Ishikawa (cell line): ENCODE measurements around the gene PRDX2.

Experiments used
- CEBPB ChIP-seq: IDR thresholded peaks from 2 replicates; pipeline ENCODE4 v1.6.1; 2012
- CREB1 ChIP-seq: IDR thresholded peaks from 2 replicates; pipeline ENCODE4 v1.6.1; 2012; ENCODE audit warnings: low read depth
- EGR1 ChIP-seq: IDR thresholded peaks from 2 replicates; pipeline ENCODE4 v1.6.1; 2012
- EP300 ChIP-seq: IDR thresholded peaks from 2 replicates; pipeline ENCODE4 v1.6.1; 2012; ENCODE audit warnings: borderline replicate concordance
- FOXM1 ChIP-seq: IDR thresholded peaks from 2 replicates; pipeline ENCODE4 v1.6.1; 2012; ENCODE audit warnings: low read depth, borderline replicate concordance
- NFIC ChIP-seq: IDR thresholded peaks from 2 replicates; pipeline ENCODE4 v1.6.1; 2012
- RAD21 ChIP-seq: IDR thresholded peaks from 2 replicates; pipeline ENCODE4 v1.6.1; 2012; ENCODE audit warnings: low read depth
- TAF1 ChIP-seq: IDR thresholded peaks from 2 replicates; pipeline ENCODE4 v1.6.1; 2012; ENCODE audit warnings: low read depth, mild to moderate bottlenecking
- TCF12 ChIP-seq: IDR thresholded peaks from 2 replicates; pipeline ENCODE4 v1.6.1; 2012; ENCODE audit warnings: low read depth
- TEAD4 ChIP-seq: IDR thresholded peaks from 2 replicates; pipeline ENCODE4 v1.6.1; 2012
- YY1 ChIP-seq: IDR thresholded peaks from 2 replicates; pipeline ENCODE4 v1.6.1; 2012; ENCODE audit warnings: low read depth
- ZBTB7A ChIP-seq: IDR thresholded peaks from 2 replicates; pipeline ENCODE4 v1.6.1; 2012; ENCODE audit warnings: low read depth
- TF ChIP-seq, protein P1 (sequence below): IDR thresholded peaks from 2 replicates; pipeline ENCODE4 v1.6.1; 2012; ENCODE audit warnings: low read depth, mild to moderate bottlenecking
- TF ChIP-seq, protein P2 (sequence below): IDR thresholded peaks from 2 replicates; pipeline ENCODE4 v1.6.1; 2012
- TF ChIP-seq, protein P3 (sequence below): IDR thresholded peaks from 2 replicates; pipeline ENCODE4 v1.6.1; 2012

Gene PRDX2

DNA sequence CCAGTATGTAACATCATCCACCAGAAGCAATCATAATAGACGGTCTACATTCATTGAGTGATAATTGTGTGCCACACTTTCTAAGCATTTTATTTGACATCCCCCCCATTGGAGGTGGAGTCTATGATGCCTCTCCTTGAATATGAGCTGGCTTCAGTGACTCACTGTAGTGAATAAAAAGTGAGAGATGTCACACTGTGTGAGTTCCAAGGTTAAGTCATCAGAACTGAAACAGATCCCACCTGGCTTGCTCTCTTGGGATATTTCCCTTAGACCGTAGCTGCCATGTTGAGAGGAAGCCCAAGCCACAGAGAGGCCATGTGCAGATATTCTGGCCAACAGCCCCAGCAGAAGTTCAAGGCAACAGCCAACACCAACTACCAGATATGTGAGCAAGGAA, 20.2 kb upstream of the PRDX2 start:
- TF ChIP-seq YY1 (0 out of 2 replicates have a peak, but pooled peaks have one; percentile 15), RAD21 (no peak)

DNA sequence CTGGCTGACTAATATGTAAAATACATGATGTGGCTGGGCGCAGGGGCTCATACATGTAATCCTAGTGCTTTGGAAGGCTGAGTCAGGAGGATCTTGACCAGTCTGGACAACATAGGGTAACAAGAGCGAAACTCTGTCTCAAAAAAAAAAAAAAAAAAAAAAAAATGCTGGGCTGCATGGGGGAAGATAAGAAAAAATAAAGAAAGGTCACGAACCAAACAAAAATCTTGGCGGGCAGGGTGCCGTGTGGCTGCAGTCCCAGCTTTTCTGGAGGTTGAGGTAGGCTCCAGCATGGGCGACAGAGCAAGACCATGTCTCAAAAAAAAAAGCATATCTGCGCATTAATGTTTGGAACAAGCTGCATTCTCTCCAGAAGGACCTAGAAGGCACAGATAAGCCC, 13.5 kb upstream of the PRDX2 start:
- TF ChIP-seq EGR1 (no peak), NFIC (no peak), TAF1 (no peak), RAD21 (no peak), EP300 (no peak), ZBTB7A (no peak), CEBPB (no peak), TEAD4 (no peak), YY1 (no peak), TCF12 (no peak), CREB1 (no peak), FOXM1 (no peak)
- TF ChIP-seq, protein P1, sequence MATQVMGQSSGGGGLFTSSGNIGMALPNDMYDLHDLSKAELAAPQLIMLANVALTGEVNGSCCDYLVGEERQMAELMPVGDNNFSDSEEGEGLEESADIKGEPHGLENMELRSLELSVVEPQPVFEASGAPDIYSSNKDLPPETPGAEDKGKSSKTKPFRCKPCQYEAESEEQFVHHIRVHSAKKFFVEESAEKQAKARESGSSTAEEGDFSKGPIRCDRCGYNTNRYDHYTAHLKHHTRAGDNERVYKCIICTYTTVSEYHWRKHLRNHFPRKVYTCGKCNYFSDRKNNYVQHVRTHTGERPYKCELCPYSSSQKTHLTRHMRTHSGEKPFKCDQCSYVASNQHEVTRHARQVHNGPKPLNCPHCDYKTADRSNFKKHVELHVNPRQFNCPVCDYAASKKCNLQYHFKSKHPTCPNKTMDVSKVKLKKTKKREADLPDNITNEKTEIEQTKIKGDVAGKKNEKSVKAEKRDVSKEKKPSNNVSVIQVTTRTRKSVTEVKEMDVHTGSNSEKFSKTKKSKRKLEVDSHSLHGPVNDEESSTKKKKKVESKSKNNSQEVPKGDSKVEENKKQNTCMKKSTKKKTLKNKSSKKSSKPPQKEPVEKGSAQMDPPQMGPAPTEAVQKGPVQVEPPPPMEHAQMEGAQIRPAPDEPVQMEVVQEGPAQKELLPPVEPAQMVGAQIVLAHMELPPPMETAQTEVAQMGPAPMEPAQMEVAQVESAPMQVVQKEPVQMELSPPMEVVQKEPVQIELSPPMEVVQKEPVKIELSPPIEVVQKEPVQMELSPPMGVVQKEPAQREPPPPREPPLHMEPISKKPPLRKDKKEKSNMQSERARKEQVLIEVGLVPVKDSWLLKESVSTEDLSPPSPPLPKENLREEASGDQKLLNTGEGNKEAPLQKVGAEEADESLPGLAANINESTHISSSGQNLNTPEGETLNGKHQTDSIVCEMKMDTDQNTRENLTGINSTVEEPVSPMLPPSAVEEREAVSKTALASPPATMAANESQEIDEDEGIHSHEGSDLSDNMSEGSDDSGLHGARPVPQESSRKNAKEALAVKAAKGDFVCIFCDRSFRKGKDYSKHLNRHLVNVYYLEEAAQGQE: no peak
- TF ChIP-seq, protein P2, sequence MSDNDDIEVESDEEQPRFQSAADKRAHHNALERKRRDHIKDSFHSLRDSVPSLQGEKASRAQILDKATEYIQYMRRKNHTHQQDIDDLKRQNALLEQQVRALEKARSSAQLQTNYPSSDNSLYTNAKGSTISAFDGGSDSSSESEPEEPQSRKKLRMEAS: no peak
- TF ChIP-seq, protein P3, sequence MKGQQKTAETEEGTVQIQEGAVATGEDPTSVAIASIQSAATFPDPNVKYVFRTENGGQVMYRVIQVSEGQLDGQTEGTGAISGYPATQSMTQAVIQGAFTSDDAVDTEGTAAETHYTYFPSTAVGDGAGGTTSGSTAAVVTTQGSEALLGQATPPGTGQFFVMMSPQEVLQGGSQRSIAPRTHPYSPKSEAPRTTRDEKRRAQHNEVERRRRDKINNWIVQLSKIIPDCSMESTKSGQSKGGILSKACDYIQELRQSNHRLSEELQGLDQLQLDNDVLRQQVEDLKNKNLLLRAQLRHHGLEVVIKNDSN: no peak

DNA sequence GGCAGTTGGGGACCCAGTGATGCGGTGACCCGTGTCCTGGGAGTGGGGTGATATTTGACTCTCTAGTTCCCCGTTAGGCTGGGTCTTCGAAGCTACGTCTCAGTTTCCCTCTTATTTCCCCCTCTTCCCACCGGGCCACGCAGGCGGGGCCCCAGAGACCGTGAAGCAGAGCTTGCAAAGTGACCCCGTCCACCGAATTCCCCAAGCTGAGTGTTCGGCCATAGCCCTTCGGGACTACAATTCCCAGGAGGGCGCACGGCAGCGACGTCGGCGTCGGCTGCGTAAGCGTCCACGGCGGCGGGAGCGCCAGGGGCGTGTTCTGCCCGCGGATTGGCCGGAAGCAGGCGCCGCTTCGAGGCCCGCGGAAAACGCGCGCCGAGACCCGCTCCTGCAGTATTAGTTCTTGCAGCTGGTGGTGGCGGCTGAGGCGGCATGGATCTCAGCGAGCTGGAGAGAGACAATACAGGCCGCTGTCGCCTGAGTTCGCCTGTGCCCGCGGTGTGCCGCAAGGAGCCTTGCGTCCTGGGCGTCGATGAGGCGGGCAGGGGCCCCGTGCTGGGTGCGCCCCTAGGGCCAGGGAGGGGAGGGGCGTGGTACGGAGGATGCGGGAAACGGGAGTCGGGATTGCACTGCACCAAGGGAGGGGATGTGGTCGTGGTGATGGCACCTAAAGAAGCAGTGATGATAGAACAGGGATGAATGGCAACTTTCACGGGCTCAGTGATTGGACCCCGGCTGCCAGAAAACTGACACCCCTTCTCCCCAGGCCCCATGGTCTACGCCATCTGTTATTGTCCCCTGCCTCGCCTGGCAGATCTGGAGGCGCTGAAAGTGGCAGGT, 4.9 kb upstream of the PRDX2 start, which contains the start of gene RNASEH2A:
Gene RNASEH2A, plus strand, starts transcription at position 343 of the 840 bp plus-strand sequence. Its CDS starts 90 bp downstream, at position 433.
- TF ChIP-seq, protein P1: no peak
- TF ChIP-seq, protein P2: peak; percentile 97
- no peak for TF ChIP-seq EP300
- 0 out of 2 replicates have a peak, but pooled peaks have one; percentile 5 for TF ChIP-seq TEAD4
- TF ChIP-seq CEBPB: no peak
- TF ChIP-seq TCF12: 0 out of 2 replicates have a peak, but pooled peaks have one; percentile 60
- TF ChIP-seq, protein P3: no peak
- TF ChIP-seq YY1: peak; percentile 89
- peak; percentile 75 for TF ChIP-seq CREB1
- no peak for TF ChIP-seq EGR1
- peak; percentile 53; the same call in 1 of the 2 replicates for TF ChIP-seq FOXM1
- peak; percentile 75 for TF ChIP-seq TAF1
- no peak for TF ChIP-seq RAD21
- TF ChIP-seq NFIC: no peak
- TF ChIP-seq ZBTB7A: no peak

DNA sequence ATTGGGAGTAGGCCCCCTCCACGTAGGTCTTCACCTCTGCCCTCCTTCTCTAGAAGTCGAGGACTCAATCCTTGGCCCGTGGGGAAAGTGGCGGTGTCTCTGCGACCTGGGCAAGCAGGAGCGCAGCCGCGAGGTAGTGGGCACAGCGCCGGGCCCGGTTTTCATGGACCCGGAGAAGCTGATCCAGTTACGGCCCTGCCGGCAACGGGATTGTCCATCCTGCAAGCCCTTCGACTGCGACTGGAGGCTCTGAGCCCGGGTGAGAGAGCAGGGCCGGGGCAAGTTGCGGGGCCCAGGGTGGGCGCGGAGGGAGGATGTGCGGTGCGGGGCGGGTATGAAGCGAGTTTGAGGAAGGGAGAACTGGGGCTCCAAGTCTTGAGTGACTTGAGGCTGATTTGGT, 2.5 kb upstream of the PRDX2 start:
- TF ChIP-seq NFIC (no peak), YY1 (no peak), TAF1 (no peak), CREB1 (no peak), ZBTB7A (no peak), EGR1 (no peak), TEAD4 (no peak), TCF12 (no peak), EP300 (no peak)
- TF ChIP-seq, protein P1: no peak
- TF ChIP-seq, protein P3: no peak
